Peyer's patch (tissue), 4 donors: ENCODE results near the gene LY6G6C. TPM values are rescaled to one million over a fixed set of nuclear protein-coding genes. Genes with fewer than 3 reads are reported as not detected.

Experiments
- DNase-seq, 3 donors: peaks; one replicate each; pipeline ENCODE4 v3.0.0-alpha.2; 2017 to 2019
- H3K27ac ChIP-seq, 4 donors: fragments of 200-600 bp; sonication (generic); one replicate each; pipeline ENCODE4 v1.5.1; 2016 to 2019
- H3K27me3 ChIP-seq, 2 donors: fragments of 200-600 bp; sonication (generic); one replicate each; pipeline ENCODE4 v1.5.1; 2019
- H3K36me3 ChIP-seq, 3 donors: fragments of 200-600 bp; sonication (generic); one replicate each; pipeline ENCODE4 v1.5.1; 2016 to 2019
- H3K4me1 ChIP-seq, 4 donors: fragments of 200-600 bp; sonication (generic); one replicate each; pipeline ENCODE4 v1.5.1; 2016 to 2019
- H3K4me3 ChIP-seq, 4 donors: fragments of 200-600 bp; sonication (generic); 1 replicate in 3 of 4; 2 replicates in 1 of 4; pipeline ENCODE4 v1.5.1; 2016 to 2019; ENCODE audit warnings: mild to moderate bottlenecking in 1 of 4
- H3K9me3 ChIP-seq, 4 donors: fragments of 200-600 bp; sonication (generic); one replicate each; pipeline ENCODE4 v1.5.1; 2016 to 2019; ENCODE audit warnings: mild to moderate bottlenecking in 1 of 4
- POLR2A ChIP-seq, 2 donors: fragments of 450-650 bp; IDR thresholded peaks; one replicate each; pipeline ENCODE4 v1.5.1; 2017; ENCODE audit warnings: antibody characterized with exemption in 2 of 2, mild to moderate bottlenecking in 2 of 2, moderate library complexity in 2 of 2
- total RNA-seq, 4 donors: library from RNA; depleted of rRNA; stranded (reverse); fragments of >200 nt; gene quantifications; one replicate each; pipeline ENCODE4 v1.1.0, GENCODE V29; 2016
- TF ChIP-seq, protein P1 (sequence below), 6 experiments: fragments of 450-650 bp in 4 of 6; fragments of 200-600 bp in 2 of 6; sonication (generic) in 1 of 6; IDR thresholded peaks; one replicate each; pipeline ENCODE4 v1.5.1; 2017 to 2019; ENCODE audit warnings: antibody characterized with exemption in 6 of 6, mild to moderate bottlenecking in 3 of 6, moderate library complexity in 1 of 6

LY6G6C gene
- total RNA-seq, 4 donors from 2014 or later, result not detected

DNA sequence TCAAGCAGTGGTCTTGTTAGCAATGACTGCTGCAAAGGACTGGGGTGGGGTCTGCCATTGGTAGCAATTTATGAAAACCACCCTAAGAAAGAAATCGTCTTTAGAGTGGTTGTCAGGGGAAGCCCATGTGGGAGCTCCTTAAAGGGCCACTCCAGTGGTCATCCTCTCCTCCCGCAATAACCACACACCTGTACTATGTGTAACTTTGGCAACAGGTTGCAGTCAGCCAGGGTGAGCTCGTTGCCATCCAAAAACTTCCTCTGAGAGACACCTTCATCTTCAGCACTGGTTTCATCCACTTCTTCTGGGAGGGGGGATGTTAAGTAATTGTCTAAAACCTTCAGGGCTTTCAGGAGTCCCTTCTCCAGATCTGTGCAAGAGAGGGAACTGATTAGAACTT, 10.5 kb upstream of the LY6G6C start:
- DNase-seq, result no peak
- H3K27me3 ChIP-seq, result no peaks in the 10 kb centered on the region
- TF ChIP-seq, protein P1, sequence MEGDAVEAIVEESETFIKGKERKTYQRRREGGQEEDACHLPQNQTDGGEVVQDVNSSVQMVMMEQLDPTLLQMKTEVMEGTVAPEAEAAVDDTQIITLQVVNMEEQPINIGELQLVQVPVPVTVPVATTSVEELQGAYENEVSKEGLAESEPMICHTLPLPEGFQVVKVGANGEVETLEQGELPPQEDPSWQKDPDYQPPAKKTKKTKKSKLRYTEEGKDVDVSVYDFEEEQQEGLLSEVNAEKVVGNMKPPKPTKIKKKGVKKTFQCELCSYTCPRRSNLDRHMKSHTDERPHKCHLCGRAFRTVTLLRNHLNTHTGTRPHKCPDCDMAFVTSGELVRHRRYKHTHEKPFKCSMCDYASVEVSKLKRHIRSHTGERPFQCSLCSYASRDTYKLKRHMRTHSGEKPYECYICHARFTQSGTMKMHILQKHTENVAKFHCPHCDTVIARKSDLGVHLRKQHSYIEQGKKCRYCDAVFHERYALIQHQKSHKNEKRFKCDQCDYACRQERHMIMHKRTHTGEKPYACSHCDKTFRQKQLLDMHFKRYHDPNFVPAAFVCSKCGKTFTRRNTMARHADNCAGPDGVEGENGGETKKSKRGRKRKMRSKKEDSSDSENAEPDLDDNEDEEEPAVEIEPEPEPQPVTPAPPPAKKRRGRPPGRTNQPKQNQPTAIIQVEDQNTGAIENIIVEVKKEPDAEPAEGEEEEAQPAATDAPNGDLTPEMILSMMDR (IDR thresholded peaks at IDR 0.05), result no peak
- TF ChIP-seq POLR2A (IDR thresholded peaks at IDR 0.05), result no peak
- no peaks in the 10 kb centered on the region for H3K9me3 ChIP-seq
- peaks cover 0 to 45% (median 0%) of the 10 kb centered on the region in 3 donors for H3K36me3 ChIP-seq
- no peak overlapping the region for H3K27ac ChIP-seq
- peaks cover 7 to 63% (median 24%) of the 10 kb centered on the region in 4 donors for H3K4me1 ChIP-seq
- no peak overlapping the region for H3K4me3 ChIP-seq

DNA sequence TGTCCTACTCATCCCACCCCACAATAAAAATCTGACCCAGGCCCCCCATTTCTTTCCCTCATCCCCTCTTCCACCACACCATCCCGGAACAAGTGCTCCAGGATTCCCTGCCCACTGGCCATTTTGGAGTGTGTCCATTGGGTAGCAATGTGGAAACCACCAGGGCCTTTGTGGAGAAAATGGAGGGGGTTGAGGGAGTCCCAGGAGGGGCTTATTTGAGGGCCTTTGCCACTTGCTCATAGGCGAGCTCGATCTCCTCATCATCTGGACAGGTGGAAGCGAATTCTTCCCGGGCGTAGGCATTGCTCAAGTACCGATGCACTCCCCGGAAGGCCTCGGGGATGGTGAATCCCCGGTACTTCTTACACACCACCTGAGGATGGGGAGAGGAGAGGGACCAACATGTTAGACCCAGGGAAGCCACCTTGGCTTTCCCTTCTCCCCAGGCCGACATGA, 9.1 kb upstream of the LY6G6C start:
- no peak for TF ChIP-seq POLR2A (IDR thresholded peaks at IDR 0.05)
- no peaks in the 10 kb centered on the region for H3K9me3 ChIP-seq
- peaks cover 3 to 61% (median 19%) of the 10 kb centered on the region in 4 donors for H3K4me1 ChIP-seq
- peak overlapping the region in 3 of 4 donors; percentile 93 to 96 (median 95) for H3K27ac ChIP-seq
- H3K4me3 ChIP-seq, result peak overlapping the region in 2 of 4 donors; percentile 68 to 86
- no peaks in the 10 kb centered on the region for H3K27me3 ChIP-seq
- peaks cover 0 to 54% (median 0%) of the 10 kb centered on the region in 3 donors for H3K36me3 ChIP-seq
- DNase-seq, result no peak

DNA sequence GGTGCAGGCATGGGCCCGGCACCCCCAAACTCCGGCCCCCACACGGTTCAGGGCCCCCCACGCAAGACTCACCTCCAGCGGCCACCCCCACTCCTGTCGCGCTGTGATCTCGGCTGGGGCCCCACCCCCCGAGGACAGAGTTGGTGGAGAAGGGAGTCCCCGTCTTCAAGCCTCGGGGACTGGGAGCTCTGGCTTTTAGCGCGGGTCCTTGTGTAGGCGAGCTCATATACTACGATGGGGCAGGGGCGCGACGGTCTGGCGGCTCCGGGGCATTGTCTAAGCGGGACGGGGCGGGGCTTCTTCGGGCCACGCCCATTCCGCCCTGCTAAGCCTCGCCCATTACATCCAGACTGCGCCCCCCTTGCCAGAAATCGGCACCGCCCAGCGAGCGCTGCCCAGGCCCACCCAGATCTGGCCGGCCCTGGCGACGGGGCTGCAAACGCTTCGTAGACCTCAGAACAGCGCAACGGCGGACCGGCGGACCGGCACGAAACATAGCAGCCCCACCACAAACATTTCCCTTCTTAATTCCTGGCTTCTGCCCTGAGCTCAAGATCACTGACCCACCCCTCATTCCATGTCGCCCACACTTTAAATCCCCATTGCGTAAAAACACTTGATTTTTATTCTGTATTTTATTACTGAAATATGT, 8.6 kb upstream of the LY6G6C start:
- Histone ChIP-seq H3K9me3 (no peaks in the 10 kb centered on the region), H3K27ac (peak overlapping the region; percentile 89 to 96 (median 94)), H3K4me1 (peaks cover 3 to 61% (median 19%) of the 10 kb centered on the region in 4 donors), H3K4me3 (peak overlapping the region; percentile 66 to 86 (median 71)), H3K36me3 (peaks cover 0 to 54% (median 0%) of the 10 kb centered on the region in 3 donors), H3K27me3 (no peaks in the 10 kb centered on the region)
- DNase-seq, result peak; percentile 88 to 94 (median 88)
- TF ChIP-seq, protein P1 (IDR thresholded peaks at IDR 0.05), result no peak
- TF ChIP-seq POLR2A (IDR thresholded peaks at IDR 0.05), result no peak

DNA sequence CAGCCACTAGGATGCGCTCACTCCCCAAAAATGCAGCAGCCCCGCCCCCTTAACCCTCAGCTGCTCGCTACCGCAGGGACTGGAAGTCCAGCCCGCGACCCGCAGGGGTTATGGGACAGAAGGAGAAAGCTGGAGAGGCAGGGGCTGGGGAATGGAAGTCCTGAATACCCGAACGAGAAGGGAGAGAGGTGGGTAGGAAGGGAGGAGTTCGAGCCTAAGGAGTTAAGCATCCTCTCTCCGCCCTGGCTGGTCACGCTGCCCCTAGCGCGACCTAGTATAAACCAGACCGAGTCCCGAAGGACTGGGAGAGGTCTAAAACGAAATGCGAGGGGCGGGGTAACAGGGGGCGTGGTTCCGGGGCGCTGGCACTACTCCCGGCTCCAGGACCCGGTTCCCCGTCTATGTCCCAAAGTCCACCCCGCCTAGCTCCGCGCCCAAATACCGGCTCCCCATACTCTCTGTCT, 8.0 kb upstream of the LY6G6C start:
- peaks cover 3 to 58% (median 18%) of the 10 kb centered on the region in 4 donors for H3K4me1 ChIP-seq
- H3K9me3 ChIP-seq, result no peaks in the 10 kb centered on the region
- DNase-seq, result peak; percentile 87 to 96 (median 95)
- H3K27me3 ChIP-seq, result no peaks in the 10 kb centered on the region
- H3K4me3 ChIP-seq, result peak overlapping the region; percentile 66 to 86 (median 71)
- H3K36me3 ChIP-seq, result peaks cover 0 to 54% (median 0%) of the 10 kb centered on the region in 3 donors
- peak overlapping the region; percentile 89 to 96 (median 94) for H3K27ac ChIP-seq
- TF ChIP-seq, protein P1 (IDR thresholded peaks at IDR 0.05), result peak in 3 of 6 experiments; percentile 59 to 84 (median 72)
- peak; percentile 30 to 74 for TF ChIP-seq POLR2A (IDR thresholded peaks at IDR 0.05)

DNA sequence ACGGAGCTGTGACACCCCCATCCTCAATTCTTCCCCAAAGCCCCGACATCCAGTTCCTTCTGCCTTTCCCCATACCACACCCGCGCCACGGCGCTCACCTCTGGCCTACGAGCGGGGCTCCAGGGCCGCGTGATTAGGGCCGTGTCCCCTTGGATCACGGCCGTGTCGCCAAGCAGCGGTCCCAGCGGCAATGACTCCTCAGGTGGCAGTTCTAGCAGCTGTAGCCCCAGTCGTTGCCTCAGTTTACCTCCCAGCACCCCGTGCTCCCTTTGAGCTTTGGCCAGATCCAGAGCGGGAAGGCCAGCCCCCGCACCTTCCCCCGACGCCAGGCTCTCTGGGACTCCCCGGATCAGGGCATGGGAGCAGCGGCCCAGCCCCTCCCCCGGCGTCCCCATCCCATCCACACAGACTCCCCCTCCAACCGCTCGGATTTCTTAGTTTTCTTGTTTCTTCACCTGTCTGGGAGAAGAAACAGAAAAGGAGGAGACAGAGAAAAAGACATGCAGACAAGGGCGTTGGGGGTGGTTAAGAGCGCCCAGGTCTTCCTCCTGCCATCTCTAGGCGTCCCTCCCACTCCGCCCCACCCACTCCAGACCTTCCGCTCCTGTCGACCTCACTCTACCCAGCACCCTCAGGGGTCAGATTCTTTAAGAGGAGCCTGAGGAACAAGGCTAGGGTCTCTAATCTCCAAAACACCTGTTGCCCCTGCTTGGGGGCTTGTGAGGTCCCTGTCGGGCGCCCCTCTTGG, 7.4 kb upstream of the LY6G6C start, which contains the start of gene DDAH2:
DDAH2 (minus strand) TSS at position 533 of the 748 bp plus-strand sequence; CDS start at position 395, 138 bp downstream.
- Histone ChIP-seq H3K4me1 (peaks cover 0 to 52% (median 13%) of the 10 kb centered on the region in 4 donors), H3K9me3 (no peaks in the 10 kb centered on the region), H3K27me3 (no peaks in the 10 kb centered on the region), H3K36me3 (peaks cover 0 to 51% (median 0%) of the 10 kb centered on the region in 3 donors), H3K27ac (peak within 1 kb of the TSS; percentile 89 to 96 (median 94)), H3K4me3 (peak within 1 kb of the TSS; percentile 66 to 86 (median 71))
- TF ChIP-seq, protein P1 (IDR thresholded peaks at IDR 0.05), result peak in 3 of 6 experiments; percentile 74 to 76 (median 75)
- TF ChIP-seq POLR2A (IDR thresholded peaks at IDR 0.05), result no peak
- DNase-seq, result no peak
